WERI-Rb-1 (cell line): ENCODE results near the gene DARS1.

ENCODE experiments used
- DNase-seq: peaks from one replicate; pipeline ENCODE4 v3.0.0-alpha.2; 2020
- H3K27ac ChIP-seq: fragments of 250-450 bp; sonication (Bioruptor Pico); 2 replicates; pipeline ENCODE4 v1.5.1; 2020; ENCODE audit warnings: mild to moderate bottlenecking, moderate library complexity
- H3K27me3 ChIP-seq: fragments of 250-450 bp; sonication (Bioruptor Pico); 2 replicates; pipeline ENCODE4 v1.5.1; 2021; ENCODE audit warnings: mild to moderate bottlenecking, low read depth, moderate library complexity; ENCODE audit not compliant: insufficient read depth, severe bottlenecking
- H3K36me3 ChIP-seq: fragments of 250-450 bp; sonication (Bioruptor Pico); 2 replicates; pipeline ENCODE4 v1.5.1; 2020; ENCODE audit warnings: mild to moderate bottlenecking, moderate library complexity
- H3K4me3 ChIP-seq: 2 replicates; pipeline ENCODE4 v1.5.1; 2011; ENCODE audit warnings: low read depth, mild to moderate bottlenecking, control low read depth, low read length
- H3K9me3 ChIP-seq: fragments of 250-450 bp; sonication (Bioruptor Pico); 2 replicates; pipeline ENCODE4 v1.5.1; 2021; ENCODE audit warnings: mild to moderate bottlenecking, moderate library complexity; ENCODE audit not compliant: severe bottlenecking
- CTCF ChIP-seq: IDR thresholded peaks from 2 replicates; pipeline ENCODE4 v1.5.1; 2011; ENCODE audit warnings: low read depth, mild to moderate bottlenecking, control low read depth, inconsistent platforms, low read length

Gene DARS1

GRCh38 chr2:135948141-135948540 is 37.3 kb downstream of the DARS1 start:
- no peak overlapping the region for H3K4me3 ChIP-seq
- H3K27ac ChIP-seq = no peak overlapping the region
- no peak for DNase-seq
- TF ChIP-seq CTCF = no peak
- peaks cover 8% of the 10 kb centered on the region for H3K36me3 ChIP-seq
- no peaks in the 10 kb centered on the region for H3K27me3 ChIP-seq
- no peaks in the 10 kb centered on the region for H3K9me3 ChIP-seq

- DNase-seq = no peak
- H3K9me3 ChIP-seq = no peaks in the 10 kb centered on the region
- no peak for TF ChIP-seq CTCF
- no peak overlapping the region for H3K27ac ChIP-seq
- no peaks in the 10 kb centered on the region for H3K27me3 ChIP-seq
- H3K36me3 ChIP-seq = peaks cover 7% of the 10 kb centered on the region
- H3K4me3 ChIP-seq = no peak overlapping the region
Measured at GRCh38 chr2:135947483-135947882, 37.9 kb downstream of the DARS1 start.

GRCh38 chr2:135945526-135945925 is 39.9 kb downstream of the DARS1 start:
- H3K27me3 ChIP-seq = no peaks in the 10 kb centered on the region
- no peak for TF ChIP-seq CTCF
- H3K9me3 ChIP-seq = peaks cover 6% of the 10 kb centered on the region
- H3K36me3 ChIP-seq = peaks cover 6% of the 10 kb centered on the region
- H3K4me3 ChIP-seq = no peak overlapping the region
- no peak for DNase-seq
- no peak overlapping the region for H3K27ac ChIP-seq

GRCh38 chr2:135944625-135945024 is 40.8 kb downstream of the DARS1 start:
- Histone ChIP-seq H3K27ac (no peak overlapping the region), H3K9me3 (peaks cover 6% of the 10 kb centered on the region), H3K4me3 (no peak overlapping the region), H3K36me3 (peaks cover 6% of the 10 kb centered on the region), H3K27me3 (no peaks in the 10 kb centered on the region)
- DNase-seq = no peak
- TF ChIP-seq CTCF = no peak

GRCh38 chr2:135942936-135943688 is 42.3 kb downstream of the DARS1 start:
- no peaks in the 10 kb centered on the region for H3K27me3 ChIP-seq
- no peak for TF ChIP-seq CTCF

GRCh38 chr2:135936524-135936923 is 48.9 kb downstream of the DARS1 start:
- H3K36me3 ChIP-seq = peaks cover 2% of the 10 kb centered on the region
- no peak overlapping the region for H3K4me3 ChIP-seq
- H3K27me3 ChIP-seq = no peaks in the 10 kb centered on the region
- H3K9me3 ChIP-seq = no peaks in the 10 kb centered on the region
- no peak for DNase-seq
- TF ChIP-seq CTCF = no peak
- no peak overlapping the region for H3K27ac ChIP-seq

More at GRCh38 chr2:135942936-135943688, 42.3 kb downstream of the DARS1 start:
- DNase-seq = no peak
- Histone ChIP-seq H3K9me3 (peaks cover 6% of the 10 kb centered on the region), H3K36me3 (peaks cover 8% of the 10 kb centered on the region), H3K27ac (no peak overlapping the region), H3K4me3 (no peak overlapping the region)
